ENCODE measurements around the gene NUDC.

Gene NUDC

GRCh38 chr1:26909951-26910342 is 11.6 kb upstream of the NUDC start:
- Mint-ChIP-seq H3K9me3 (no peaks in the 10 kb centered on the region), H3K27me3 (ENCODE audit: low read depth, poor library complexity) (peaks cover 47% of the 10 kb centered on the region), H3K4me1 (no peaks in the 10 kb centered on the region), H3K4me3 (no peak overlapping the region), H3K27ac (no peak overlapping the region), H3K36me3 (ENCODE audit: low read depth) (no peaks in the 10 kb centered on the region)
- no peak for TF ChIP-seq CTCF (IDR thresholded peaks at IDR 0.05)
- DNase-seq = no peak

- Mint-ChIP-seq H3K36me3 (ENCODE audit: low read depth) (no peaks in the 10 kb centered on the region), H3K4me1 (no peaks in the 10 kb centered on the region), H3K4me3 (no peak overlapping the region), H3K9me3 (no peaks in the 10 kb centered on the region), H3K27ac (no peak overlapping the region), H3K27me3 (ENCODE audit: low read depth, poor library complexity) (peaks cover 51% of the 10 kb centered on the region)
- no peak for DNase-seq
- no peak for TF ChIP-seq CTCF (IDR thresholded peaks at IDR 0.05)
These were observed 11.0 kb upstream of the NUDC start for GRCh38 chr1:26910343-26911160.

- no peaks in the 10 kb centered on the region for H3K36me3 Mint-ChIP-seq (ENCODE audit: low read depth)
- H3K4me3 Mint-ChIP-seq = no peak overlapping the region
- TF ChIP-seq CTCF (IDR thresholded peaks at IDR 0.05) = no peak
- peaks cover 52% of the 10 kb centered on the region for H3K27me3 Mint-ChIP-seq (ENCODE audit: low read depth, poor library complexity)
- no peaks in the 10 kb centered on the region for H3K4me1 Mint-ChIP-seq
- no peaks in the 10 kb centered on the region for H3K9me3 Mint-ChIP-seq
- H3K27ac Mint-ChIP-seq = no peak overlapping the region
- DNase-seq = no peak
These were observed 10.0 kb upstream of the NUDC start for GRCh38 chr1:26911399-26912146.

GRCh38 chr1:26912147-26912490 is 9.4 kb upstream of the NUDC start:
- no peaks in the 10 kb centered on the region for H3K36me3 Mint-ChIP-seq (ENCODE audit: low read depth)
- no peaks in the 10 kb centered on the region for H3K4me1 Mint-ChIP-seq
- H3K27me3 Mint-ChIP-seq (ENCODE audit: low read depth, poor library complexity) = peaks cover 57% of the 10 kb centered on the region
- DNase-seq = no peak
- no peaks in the 10 kb centered on the region for H3K9me3 Mint-ChIP-seq
- H3K27ac Mint-ChIP-seq = no peak overlapping the region
- TF ChIP-seq CTCF (IDR thresholded peaks at IDR 0.05) = no peak
- H3K4me3 Mint-ChIP-seq = no peak overlapping the region

- Mint-ChIP-seq H3K27ac (no peak overlapping the region), H3K4me1 (no peaks in the 10 kb centered on the region), H3K27me3 (ENCODE audit: low read depth, poor library complexity) (peaks cover 51% of the 10 kb centered on the region), H3K36me3 (ENCODE audit: low read depth) (no peaks in the 10 kb centered on the region), H3K4me3 (no peak overlapping the region), H3K9me3 (no peaks in the 10 kb centered on the region)
- TF ChIP-seq CTCF (IDR thresholded peaks at IDR 0.05) = no peak
- no peak for DNase-seq
These were observed 8.2 kb upstream of the NUDC start for GRCh38 chr1:26913389-26913753.
